Adrenal gland (tissue), 5 donors: ENCODE data around the gene KRT222.

Experiments
- CTCF ChIP-seq, 6 experiments: fragments of 450-650 bp in 4 of 6; fragments of 200-600 bp in 2 of 6; sonication (generic) in 1 of 6; IDR thresholded peaks; 1 replicate in 5 of 6; 2 replicates in 1 of 6; pipeline versions ENCODE4 v1.5.1 to v1.8.0; 2016 to 2021; ENCODE audit warnings: antibody characterized with exemption in 6 of 6, mild to moderate bottlenecking in 2 of 6, moderate library complexity in 1 of 6
- POLR2A ChIP-seq, 2 donors: fragments of 450-650 bp; IDR thresholded peaks; one replicate each; pipeline ENCODE4 v1.6.1; 2017; ENCODE audit warnings: antibody characterized with exemption in 2 of 2, mild to moderate bottlenecking in 2 of 2, moderate library complexity in 1 of 2
- donor health status: DM: no; HTN: no; CAD: no.

- TF ChIP-seq CTCF (IDR thresholded peaks at IDR 0.05) (no peak), POLR2A (IDR thresholded peaks at IDR 0.05) (no peak)
Measured at GRCh38 chr17:40637931-40638330, 27.0 kb downstream of the KRT222 start.
